HCT116 (cell line): ENCODE data around the gene MISP. TPM values are rescaled to one million over a fixed set of nuclear protein-coding genes. Genes with fewer than 3 reads are reported as not detected.

Experiments used
- ATAC-seq: fragments of 200-7000 bp; cut with Tn5 transposase; 2 replicates; pipeline ENCODE4 v1.9.1; 2020; ENCODE audit warnings: mild to moderate bottlenecking, moderate library complexity
- BruUV-seq: library from RNA; stranded (reverse); fragments of 400-500 nt; replicated peaks from 2 replicates; lab custom pipeline; 2021; lab: Mats Ljungman, UMichigan
- CTCF ChIA-PET: fragments of 300-600 bp; sonication (Branson Sonifier 250); formaldehyde crosslinking; loops from one replicate; lab custom pipeline; 2021; ENCODE audit warnings: antibody characterized with exemption; lab: Charles Lee
- POLR2A ChIA-PET: fragments of 300-600, 350-600 bp; sonication (Branson Sonifier 250); formaldehyde crosslinking; loops from one replicate; lab custom pipeline; 2021; ENCODE audit warnings: antibody characterized with exemption; lab: Charles Lee
- RAD21 ChIA-PET, 2 experiments: fragments of 300-600 bp; sonication (Branson Sonifier 250); formaldehyde crosslinking; loops; one replicate each; lab custom pipeline; 2023; ENCODE audit warnings: low total read pairs in 2 of 2; ENCODE audit not compliant: uncharacterized antibody in 2 of 2, unreplicated experiment in 2 of 2, low non-redundant PET in 1 of 2; lab: Charles Lee
- DNase-seq: peaks from one replicate; pipeline ENCODE4 v3.0.0-alpha.2; 2010; ENCODE audit warnings: low read depth, low spot score
- H2AFZ ChIP-seq: fragments of 200-600 bp; shearing (Covaris generic), sonication (generic); 2 replicates; pipeline ENCODE4 v1.6.1; 2017; ENCODE audit warnings: low read depth, mixed run types, mixed read lengths, antibody characterized with exemption, low read length; ENCODE audit not compliant: poor library complexity, severe bottlenecking
- H3K27ac ChIP-seq: 2 replicates; pipeline ENCODE4 v1.5.1; 2012; ENCODE audit warnings: low read depth, low read length
- H3K27me3 ChIP-seq: fragments of 200-600 bp; sonication (generic); 2 replicates; pipeline ENCODE4 v1.6.1; 2016; ENCODE audit warnings: mixed run types, low read length, mixed read lengths; ENCODE audit not compliant: insufficient read depth
- H3K36me3 ChIP-seq, 2 experiments: fragments of 200-500 bp in 1 of 2; fragments of 200-600 bp in 1 of 2; sonication (Bioruptor generic) in 1 of 2; sonication (generic) in 1 of 2; 2 replicates each; pipeline versions ENCODE4 v1.5.1 to v1.6.1; 2014 to 2016; ENCODE audit warnings: low read length in 2 of 2, inconsistent platforms in 1 of 2, mixed read lengths in 1 of 2, mixed run types in 1 of 2; ENCODE audit not compliant: insufficient read depth in 2 of 2, control insufficient read depth in 1 of 2
- H3K4me1 ChIP-seq, 2 experiments: fragments of 200-600 bp in 1 of 2; sonication (generic) in 1 of 2; 2 replicates each; pipeline versions ENCODE4 v1.5.1 to v1.6.1; 2012 to 2017; ENCODE audit warnings: low read length in 2 of 2, inconsistent platforms in 1 of 2, mild to moderate bottlenecking in 1 of 2, mixed read lengths in 1 of 2, mixed run types in 1 of 2, moderate library complexity in 1 of 2; ENCODE audit not compliant: insufficient read depth in 2 of 2, control insufficient read depth in 1 of 2
- H3K4me2 ChIP-seq: fragments of 200-600 bp; sonication (generic); 2 replicates; pipeline ENCODE4 v1.6.1; 2017; ENCODE audit warnings: mixed run types, low read length, mixed read lengths
- H3K4me3 ChIP-seq, 2 experiments: fragments of 200-600 bp in 1 of 2; sonication (generic) in 1 of 2; replicated peaks in 1 of 2; 2 replicates each; pipeline ENCODE4 v1.5.1; 2011 to 2016; ENCODE audit warnings: low read length in 2 of 2, control low read depth in 1 of 2, low read depth in 1 of 2, mild to moderate bottlenecking in 1 of 2, mixed read lengths in 1 of 2, mixed run types in 1 of 2
- H3K79me2 ChIP-seq: fragments of 200-600 bp; sonication (generic); 2 replicates; pipeline ENCODE4 v1.6.1; 2017; ENCODE audit warnings: mild to moderate bottlenecking, mixed run types, low read length, moderate library complexity, mixed read lengths; ENCODE audit not compliant: insufficient read depth
- H3K9ac ChIP-seq: fragments of 200-600 bp; sonication (generic); 2 replicates; pipeline ENCODE4 v1.6.1; 2016; ENCODE audit warnings: low read length, mixed read lengths
- H3K9me2 ChIP-seq: fragments of 200-600 bp; sonication (generic), shearing (Covaris generic); 2 replicates; pipeline ENCODE4 v1.6.1; 2017; ENCODE audit warnings: mixed run types, mild to moderate bottlenecking, moderate library complexity; ENCODE audit not compliant: insufficient read depth
- H3K9me3 ChIP-seq, 2 experiments: fragments of 200-500 bp in 1 of 2; fragments of 200-600 bp in 1 of 2; sonication (Bioruptor generic) in 1 of 2; sonication (generic) in 1 of 2; 2 replicates each; pipeline ENCODE4 v1.6.1; 2014 to 2017; ENCODE audit warnings: low read length in 2 of 2, mixed read lengths in 2 of 2, inconsistent platforms in 1 of 2, low read depth in 1 of 2, mild to moderate bottlenecking in 1 of 2, mixed run types in 1 of 2, moderate library complexity in 1 of 2; ENCODE audit not compliant: control insufficient read depth in 1 of 2, insufficient read depth in 1 of 2
- H4K20me1 ChIP-seq: fragments of 200-600 bp; sonication (generic), shearing (Covaris generic); 2 replicates; pipeline ENCODE4 v1.6.1; 2017; ENCODE audit warnings: mixed run types, mild to moderate bottlenecking, moderate library complexity; ENCODE audit not compliant: insufficient read depth
- CBX3 ChIP-seq: IDR thresholded peaks from 2 replicates; pipeline ENCODE4 v1.6.1; 2012; ENCODE audit warnings: low read depth
- CEBPB ChIP-seq: IDR thresholded peaks from 2 replicates; pipeline ENCODE4 v1.6.1; 2012; ENCODE audit warnings: low read depth
- ELF1 ChIP-seq: IDR thresholded peaks from 2 replicates; pipeline ENCODE4 v1.6.1; 2012; ENCODE audit warnings: low read depth, borderline replicate concordance
- EZH2 ChIP-seq: fragments of 200-600 bp; sonication (generic); IDR thresholded peaks from 2 replicates; pipeline ENCODE4 v1.6.1; 2017; ENCODE audit warnings: antibody characterized with exemption, mixed run types
- EZH2phosphoT487 ChIP-seq: fragments of 200-600 bp; IDR thresholded peaks from 2 replicates; pipeline ENCODE4 v1.6.1; 2018; ENCODE audit warnings: antibody characterized with exemption, borderline replicate concordance
- FOSL1 ChIP-seq: IDR thresholded peaks from 2 replicates; pipeline ENCODE4 v1.6.1; 2012; ENCODE audit warnings: low read depth
- JUND ChIP-seq: IDR thresholded peaks from 2 replicates; pipeline ENCODE4 v1.6.1; 2012
- POLR2A ChIP-seq: IDR thresholded peaks from 2 replicates; pipeline ENCODE4 v1.7.0; 2011; ENCODE audit warnings: borderline replicate concordance; ENCODE audit not compliant: insufficient read depth, insufficient read length; ENCODE audit errors: extremely low read depth
- RAD21 ChIP-seq: IDR thresholded peaks from 2 replicates; pipeline ENCODE4 v1.6.1; 2012; ENCODE audit warnings: low read depth, mild to moderate bottlenecking
- SIN3A ChIP-seq: IDR thresholded peaks from 2 replicates; pipeline ENCODE4 v1.6.1; 2012; ENCODE audit warnings: low read depth
- SP1 ChIP-seq: IDR thresholded peaks from 2 replicates; pipeline ENCODE4 v1.6.1; 2012; ENCODE audit warnings: low read depth
- ZFX ChIP-seq: fragments of 450-650 bp; IDR thresholded peaks from 2 replicates; pipeline ENCODE4 v1.6.1; 2017
- ZNF274 ChIP-seq: fragments of 200-500 bp; sonication (Bioruptor generic); IDR thresholded peaks from 2 replicates; pipeline ENCODE4 v1.6.1; 2014; ENCODE audit warnings: mild to moderate bottlenecking, low read depth, low read length, inconsistent platforms
- intact Hi-C: fragments of 100-400 bp; cut with micrococcal nuclease; formaldehyde crosslinking; loops from 2 replicates; pipeline ENCODE4 v1.10.0; 2022
- total RNA-seq: library from RNA; stranded (reverse); gene quantifications from one replicate; pipeline ENCODE4 v1.2.1, GENCODE V29; 2021; ENCODE audit not compliant: unreplicated experiment
- TF ChIP-seq, protein P1 (sequence below): IDR thresholded peaks from 2 replicates; pipeline ENCODE4 v1.6.1; 2011; ENCODE audit warnings: mild to moderate bottlenecking, low read length, moderate library complexity; ENCODE audit not compliant: insufficient replicate concordance; ENCODE audit errors: extremely low read depth
- TF ChIP-seq, protein P2 (sequence below), 3 experiments: fragments of 200-600 bp in 1 of 3; sonication (generic) in 1 of 3; IDR thresholded peaks in 2 of 3; conservative IDR thresholded peaks in 1 of 3; 2 replicates each; pipeline ENCODE4 v1.5.1; 2012 to 2017; ENCODE audit warnings: low read depth in 2 of 3, low read length in 2 of 3, antibody characterized with exemption in 1 of 3, borderline replicate concordance in 1 of 3, control low read depth in 1 of 3, mild to moderate bottlenecking in 1 of 3, mixed read lengths in 1 of 3, mixed run types in 1 of 3, moderate library complexity in 1 of 3; ENCODE audit not compliant: insufficient read depth in 1 of 3

The MISP gene
- total RNA-seq, 1 experiment from 2014 or later = 38.2 TPM

- CTCF ChIA-PET = no interaction called here
- POLR2A ChIA-PET = no interaction called here
- Histone ChIP-seq H3K27me3 (no peaks in the 10 kb centered on the region), H3K4me3 (peak overlapping the region; percentile 42 to 64; a peak in 3 of 4 replicates), H3K36me3 (no peaks in the 10 kb centered on the region), H3K27ac (peak overlapping the region; percentile 67; the same call in 1 of the 2 replicates), H3K4me2 (peak overlapping the region; percentile 78), H4K20me1 (no peaks in the 10 kb centered on the region), H3K9me2 (no peaks in the 10 kb centered on the region), H3K4me1 (peaks cover 10 to 21% of the 10 kb centered on the region in 2 experiments), H3K9ac (peak overlapping the region; percentile 59), H2AFZ (no peak overlapping the region), H3K9me3 (no peaks in the 10 kb centered on the region), H3K79me2 (no peaks in the 10 kb centered on the region)
- TSS peak; percentile 44 for BruUV-seq
- RAD21 ChIA-PET = no interaction called here
- intact Hi-C loops = no loop called here
- no peak for TF ChIP-seq JUND
- TF ChIP-seq, protein P1, sequence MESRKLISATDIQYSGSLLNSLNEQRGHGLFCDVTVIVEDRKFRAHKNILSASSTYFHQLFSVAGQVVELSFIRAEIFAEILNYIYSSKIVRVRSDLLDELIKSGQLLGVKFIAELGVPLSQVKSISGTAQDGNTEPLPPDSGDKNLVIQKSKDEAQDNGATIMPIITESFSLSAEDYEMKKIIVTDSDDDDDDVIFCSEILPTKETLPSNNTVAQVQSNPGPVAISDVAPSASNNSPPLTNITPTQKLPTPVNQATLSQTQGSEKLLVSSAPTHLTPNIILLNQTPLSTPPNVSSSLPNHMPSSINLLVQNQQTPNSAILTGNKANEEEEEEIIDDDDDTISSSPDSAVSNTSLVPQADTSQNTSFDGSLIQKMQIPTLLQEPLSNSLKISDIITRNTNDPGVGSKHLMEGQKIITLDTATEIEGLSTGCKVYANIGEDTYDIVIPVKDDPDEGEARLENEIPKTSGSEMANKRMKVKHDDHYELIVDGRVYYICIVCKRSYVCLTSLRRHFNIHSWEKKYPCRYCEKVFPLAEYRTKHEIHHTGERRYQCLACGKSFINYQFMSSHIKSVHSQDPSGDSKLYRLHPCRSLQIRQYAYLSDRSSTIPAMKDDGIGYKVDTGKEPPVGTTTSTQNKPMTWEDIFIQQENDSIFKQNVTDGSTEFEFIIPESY = no peak
- no peak for TF ChIP-seq CEBPB
- no peak for TF ChIP-seq RAD21
- DNase-seq (no peak), ATAC-seq (no peak)
These were observed 40.8 kb upstream of the MISP start for GRCh38 chr19:709965-710571.

DNA sequence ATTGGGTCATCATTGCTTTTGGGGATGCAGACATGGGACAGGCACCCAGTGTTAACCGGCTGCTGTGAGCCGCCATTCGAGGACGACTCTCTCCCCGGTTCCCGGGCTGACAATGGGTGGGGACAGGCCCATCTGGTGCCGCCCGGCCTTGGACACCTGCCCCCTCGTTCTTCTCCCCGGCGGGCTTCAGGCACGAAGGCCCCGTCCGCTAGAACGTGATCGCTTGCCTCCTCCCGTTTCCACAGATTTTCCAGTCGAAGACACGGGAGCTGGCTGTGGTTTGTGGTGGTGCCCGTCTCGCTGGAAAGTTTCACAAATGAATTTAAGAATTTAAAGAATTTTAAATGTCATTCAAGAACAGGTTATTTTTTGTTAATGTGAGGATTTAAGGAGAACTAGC, 40.1 kb upstream of the MISP start:
- intact Hi-C loops = no loop called here
- BruUV-seq = no TSS peak
- ATAC-seq = no peak
- TF ChIP-seq ZNF274 = no peak
- no peak for TF ChIP-seq JUND
- TF ChIP-seq EZH2 = no peak
- TF ChIP-seq SP1 = no peak
- TF ChIP-seq, protein P2, sequence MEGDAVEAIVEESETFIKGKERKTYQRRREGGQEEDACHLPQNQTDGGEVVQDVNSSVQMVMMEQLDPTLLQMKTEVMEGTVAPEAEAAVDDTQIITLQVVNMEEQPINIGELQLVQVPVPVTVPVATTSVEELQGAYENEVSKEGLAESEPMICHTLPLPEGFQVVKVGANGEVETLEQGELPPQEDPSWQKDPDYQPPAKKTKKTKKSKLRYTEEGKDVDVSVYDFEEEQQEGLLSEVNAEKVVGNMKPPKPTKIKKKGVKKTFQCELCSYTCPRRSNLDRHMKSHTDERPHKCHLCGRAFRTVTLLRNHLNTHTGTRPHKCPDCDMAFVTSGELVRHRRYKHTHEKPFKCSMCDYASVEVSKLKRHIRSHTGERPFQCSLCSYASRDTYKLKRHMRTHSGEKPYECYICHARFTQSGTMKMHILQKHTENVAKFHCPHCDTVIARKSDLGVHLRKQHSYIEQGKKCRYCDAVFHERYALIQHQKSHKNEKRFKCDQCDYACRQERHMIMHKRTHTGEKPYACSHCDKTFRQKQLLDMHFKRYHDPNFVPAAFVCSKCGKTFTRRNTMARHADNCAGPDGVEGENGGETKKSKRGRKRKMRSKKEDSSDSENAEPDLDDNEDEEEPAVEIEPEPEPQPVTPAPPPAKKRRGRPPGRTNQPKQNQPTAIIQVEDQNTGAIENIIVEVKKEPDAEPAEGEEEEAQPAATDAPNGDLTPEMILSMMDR (IDR thresholded peaks at IDR 0.05 in 2 of 3, conservative IDR thresholded peaks at IDR 0.05 in 1 of 3; ENCODE audit: borderline replicate concordance in 1 of 3, insufficient read depth in 1 of 3, low read depth in 2 of 3, low read length in 2 of 3) = no peak
- TF ChIP-seq ELF1 = no peak
- TF ChIP-seq CBX3 = no peak
- no peak for TF ChIP-seq ZFX
- TF ChIP-seq FOSL1 = no peak
- TF ChIP-seq POLR2A = no peak
- no peak for TF ChIP-seq SIN3A
- TF ChIP-seq, protein P1 = no peak
- TF ChIP-seq EZH2phosphoT487 = no peak

More for the DNA sequence above, 40.1 kb upstream of the MISP start:
- H3K27me3 ChIP-seq = no peaks in the 10 kb centered on the region
- no peak overlapping the region for H3K9ac ChIP-seq
- CTCF ChIA-PET = no interaction called here
- POLR2A ChIA-PET = no interaction called here
- H4K20me1 ChIP-seq = no peaks in the 10 kb centered on the region
- H3K9me2 ChIP-seq = no peaks in the 10 kb centered on the region
- no peak for DNase-seq
- no peak overlapping the region for H3K4me3 ChIP-seq
- no peak overlapping the region for H3K27ac ChIP-seq
- no peak overlapping the region for H2AFZ ChIP-seq
- RAD21 ChIA-PET = no interaction called here
- H3K4me2 ChIP-seq = no peak overlapping the region
- peaks cover 10 to 21% of the 10 kb centered on the region in 2 experiments for H3K4me1 ChIP-seq
- no peaks in the 10 kb centered on the region; a peak in 1 of 4 replicates for H3K36me3 ChIP-seq
- peaks cover 0 to 6% of the 10 kb centered on the region in 2 experiments; a peak in 1 of 4 replicates for H3K9me3 ChIP-seq
- H3K79me2 ChIP-seq = no peaks in the 10 kb centered on the region
